ENCODE results near the gene DNAH1.

Gene DNAH1

DNA sequence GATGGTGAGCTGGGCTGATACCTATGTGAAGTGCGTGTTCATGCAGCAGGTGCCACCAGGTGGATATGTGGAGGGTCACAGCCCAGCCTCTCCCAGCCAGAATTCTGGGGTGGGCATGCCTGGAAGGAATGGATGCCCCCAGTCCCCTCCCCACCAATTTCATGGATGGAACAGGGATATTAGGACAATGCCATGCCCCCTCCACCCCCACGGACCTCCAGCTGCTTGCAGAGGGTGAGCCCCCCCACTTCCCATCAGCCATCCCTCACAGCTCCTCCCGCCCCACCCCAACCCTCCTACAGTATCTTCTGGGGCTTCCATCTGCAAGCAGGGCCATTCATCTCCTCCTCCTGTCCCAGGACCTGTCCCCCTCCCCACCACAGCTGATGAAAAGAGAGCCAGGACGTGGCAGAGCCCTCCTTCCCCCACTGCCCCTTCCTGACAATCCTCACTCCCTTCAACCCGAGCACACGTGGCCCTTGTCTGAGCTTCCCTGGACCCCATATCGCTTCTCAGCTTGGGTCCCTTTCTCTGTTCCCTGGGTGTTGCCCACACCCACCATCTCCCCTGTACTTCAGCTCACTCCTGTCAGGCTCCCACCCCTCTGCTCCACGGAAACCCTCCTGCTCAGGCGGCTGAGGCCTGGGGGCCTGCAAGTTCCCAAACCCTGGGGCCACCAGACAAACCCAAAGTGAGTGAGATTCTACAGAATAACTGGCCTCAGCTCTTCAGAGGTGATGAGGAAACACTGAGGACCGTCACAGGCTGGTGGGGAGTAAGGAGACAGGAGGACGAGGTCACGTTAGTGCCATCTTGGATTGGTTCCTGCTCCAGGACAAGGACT lies 131.6 kb downstream of the DNAH1 start:
- DNase-seq (ENCODE audit: low read depth), result no peak
